IPS DF 19.7 (cell line): ENCODE measurements around the gene GABRG3.

Source experiments
- DNase-seq: peaks from one replicate; pipeline ENCODE4 v3.0.0-alpha.2; 2013; ENCODE audit warnings: low read depth, low spot score

The GABRG3 gene

GRCh38 chr15:27238707-27239423, 267.9 kb downstream of the GABRG3 start:
- DNase-seq = no peak

- DNase-seq = no peak
Measured at GRCh38 chr15:27241943-27242342, 271.0 kb downstream of the GABRG3 start.

- DNase-seq = no peak
Measured at GRCh38 chr15:27244047-27244446, 273.1 kb downstream of the GABRG3 start.

GRCh38 chr15:27248251-27248650, 277.3 kb downstream of the GABRG3 start:
- DNase-seq = no peak

DNA sequence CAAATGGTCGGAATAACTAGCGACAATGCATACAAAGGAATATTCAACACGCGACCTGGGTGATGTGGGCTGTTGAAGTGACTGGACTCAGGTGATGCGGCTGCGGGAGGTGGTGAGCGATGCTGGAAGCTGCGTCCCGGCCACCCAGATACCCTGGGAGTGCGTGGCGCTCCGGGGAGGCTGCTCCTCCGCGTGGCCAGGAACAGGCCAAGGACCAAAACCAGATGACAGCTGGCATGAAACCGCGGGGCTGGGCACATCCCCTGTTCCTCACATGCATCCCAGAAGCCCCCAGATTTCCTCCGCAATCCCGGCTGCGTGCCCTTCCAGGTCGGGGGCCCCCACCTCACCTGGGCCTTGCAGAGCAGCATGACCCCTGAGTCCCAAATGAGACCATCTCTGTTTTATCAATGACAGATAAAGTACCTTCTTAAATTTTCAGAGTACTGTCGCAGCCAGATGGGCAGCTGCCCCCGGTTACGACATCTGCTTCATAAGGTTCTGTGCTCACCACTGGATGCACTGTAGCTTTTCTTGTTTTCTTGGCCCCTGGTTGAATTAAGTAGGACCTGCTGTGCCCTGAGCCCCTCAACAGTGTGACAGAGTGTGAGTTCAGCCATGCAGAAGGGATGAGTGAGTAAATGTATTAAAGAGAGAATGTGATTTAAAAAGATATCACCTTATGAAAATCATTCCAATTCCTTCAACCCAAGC, 278.2 kb downstream of the GABRG3 start:
- no peak for DNase-seq

DNA sequence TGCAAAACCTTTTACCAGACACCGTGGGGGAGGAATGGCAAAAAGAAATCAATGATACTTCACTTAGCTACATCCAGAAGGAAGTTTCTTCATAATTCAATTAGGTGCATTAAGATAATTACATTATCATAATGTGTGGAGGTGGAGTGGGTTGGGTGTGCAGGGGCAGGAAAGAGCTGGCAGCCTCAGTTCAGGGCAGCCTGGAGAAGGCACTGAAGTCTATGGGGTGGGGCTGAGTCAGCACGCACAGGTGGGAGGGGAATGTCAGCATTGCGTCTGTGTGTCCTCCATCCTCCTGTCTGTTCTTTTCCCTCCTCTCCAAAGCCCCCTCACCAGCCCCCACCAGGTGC, 278.8 kb downstream of the GABRG3 start:
- no peak for DNase-seq

GRCh38 chr15:27250223-27250622, 279.2 kb downstream of the GABRG3 start:
- no peak for DNase-seq

DNA sequence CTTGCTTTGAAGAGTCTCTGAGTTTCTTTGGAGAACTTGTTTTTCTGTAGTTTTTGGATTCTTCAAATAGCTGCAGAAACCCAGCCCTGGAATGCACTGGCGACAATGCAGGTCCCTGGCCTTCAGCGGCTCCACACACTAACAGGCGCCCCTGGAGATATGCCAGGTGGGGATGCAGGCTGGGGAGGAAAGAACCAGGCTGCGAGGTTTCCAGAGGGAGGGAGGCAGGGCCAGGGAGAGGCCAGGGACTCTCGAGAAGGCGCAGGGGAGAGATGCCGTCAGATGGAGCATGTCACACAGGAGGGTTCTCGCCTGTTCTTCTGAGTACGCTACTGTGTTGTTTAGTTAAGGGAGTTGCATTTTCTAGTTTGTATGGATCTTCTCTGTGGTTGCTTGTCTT, 283.1 kb downstream of the GABRG3 start:
- DNase-seq = no peak

DNA sequence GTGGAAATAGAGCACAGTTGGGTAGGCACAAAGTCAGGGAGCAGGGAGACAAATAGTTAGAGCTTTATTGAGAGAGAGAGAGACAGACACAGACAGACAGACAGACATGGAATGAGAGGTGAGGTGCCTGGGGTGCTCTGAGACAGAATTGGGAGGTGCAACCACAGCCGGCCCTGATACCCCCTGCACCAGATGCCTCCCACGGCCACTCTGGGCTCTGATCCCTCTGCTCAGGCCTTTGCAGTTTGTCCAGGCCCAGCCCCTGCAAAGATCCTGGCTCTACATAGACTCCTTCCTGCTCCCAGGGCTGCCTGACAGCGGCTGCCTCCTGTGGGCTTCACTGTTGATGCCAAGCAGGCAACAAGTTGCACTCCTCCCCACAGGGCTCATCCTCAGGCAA, 283.8 kb downstream of the GABRG3 start:
- DNase-seq = no peak

DNA sequence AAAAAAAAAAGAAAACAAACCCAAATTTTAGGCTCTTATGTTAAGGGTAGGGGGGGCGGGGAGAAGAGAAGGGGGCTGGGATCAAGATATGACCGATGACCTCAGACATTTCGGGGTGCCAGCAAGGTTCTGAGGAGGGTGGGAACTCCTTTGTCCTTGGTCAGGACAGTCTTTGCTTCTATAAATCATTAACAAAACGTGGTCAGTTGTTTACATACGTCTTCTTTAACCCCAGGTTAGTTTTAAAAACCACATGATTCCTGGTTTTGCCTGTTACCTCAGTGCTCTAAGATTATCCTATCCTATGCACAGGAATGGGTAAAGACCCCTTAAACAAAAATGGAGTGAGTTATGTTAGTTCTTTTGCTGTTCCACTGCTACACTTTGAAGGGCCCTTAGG, 285.5 kb downstream of the GABRG3 start:
- no peak for DNase-seq

DNA sequence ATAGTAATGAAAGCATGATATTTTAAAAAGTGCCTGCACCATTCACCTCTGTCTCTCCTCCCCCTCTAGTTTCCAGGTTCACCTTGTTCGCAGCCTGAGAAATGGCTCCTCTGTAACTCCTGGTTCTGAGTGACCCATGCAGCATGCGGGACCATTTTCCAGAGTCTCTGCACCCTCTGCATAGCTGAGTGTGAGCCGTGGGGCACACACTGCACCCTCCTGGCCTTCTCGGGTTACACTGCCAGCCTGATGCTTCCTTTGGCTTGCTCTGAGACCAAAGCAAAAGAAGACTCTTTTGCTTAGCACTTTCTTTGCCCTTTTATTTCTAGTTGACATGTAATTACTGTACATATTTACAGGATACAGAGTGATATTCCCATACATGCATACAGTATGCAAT, 287.3 kb downstream of the GABRG3 start:
- no peak for DNase-seq

DNA sequence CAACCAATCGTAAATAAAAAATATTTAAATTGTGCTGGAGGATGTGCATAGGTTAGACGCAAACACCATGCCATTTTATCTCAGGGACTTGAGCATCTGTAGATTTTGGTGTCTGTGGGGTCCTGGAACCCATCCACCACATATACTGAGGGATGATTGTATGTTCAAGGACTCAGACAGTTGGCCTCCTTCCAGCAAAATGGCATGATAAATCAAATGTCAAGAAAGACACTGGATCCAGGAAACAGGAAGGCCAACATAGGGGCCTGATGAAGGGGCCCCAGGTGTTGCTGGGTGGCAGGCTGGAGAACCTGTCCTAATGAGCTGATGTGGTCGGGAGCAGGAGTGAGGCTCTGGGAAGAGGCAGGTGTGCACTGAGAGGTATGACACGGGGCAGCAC, 289.5 kb downstream of the GABRG3 start:
- no peak for DNase-seq

DNA sequence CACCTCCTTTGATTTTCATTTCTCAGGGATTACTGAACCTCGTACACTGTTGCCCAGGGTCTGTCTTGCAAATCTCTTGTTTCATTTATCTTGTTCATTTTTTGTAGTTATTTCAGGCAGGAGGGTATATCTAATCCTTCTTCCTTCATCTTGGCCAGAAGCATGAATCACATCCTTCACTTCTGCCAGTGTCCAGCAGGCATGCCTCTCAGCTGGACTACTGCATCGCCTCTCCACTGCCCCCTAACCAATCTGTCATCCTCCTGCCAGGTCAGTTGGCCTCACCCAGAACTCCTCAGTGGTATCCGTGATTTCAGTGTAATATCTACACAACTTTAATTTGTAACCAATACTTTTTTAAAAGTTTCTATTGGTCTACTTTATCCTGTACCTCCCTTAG, 297.9 kb downstream of the GABRG3 start:
- DNase-seq = no peak

GRCh38 chr15:27271258-27271657, 300.3 kb downstream of the GABRG3 start:
- no peak for DNase-seq

GRCh38 chr15:27272427-27272826, 301.4 kb downstream of the GABRG3 start:
- no peak for DNase-seq

DNA sequence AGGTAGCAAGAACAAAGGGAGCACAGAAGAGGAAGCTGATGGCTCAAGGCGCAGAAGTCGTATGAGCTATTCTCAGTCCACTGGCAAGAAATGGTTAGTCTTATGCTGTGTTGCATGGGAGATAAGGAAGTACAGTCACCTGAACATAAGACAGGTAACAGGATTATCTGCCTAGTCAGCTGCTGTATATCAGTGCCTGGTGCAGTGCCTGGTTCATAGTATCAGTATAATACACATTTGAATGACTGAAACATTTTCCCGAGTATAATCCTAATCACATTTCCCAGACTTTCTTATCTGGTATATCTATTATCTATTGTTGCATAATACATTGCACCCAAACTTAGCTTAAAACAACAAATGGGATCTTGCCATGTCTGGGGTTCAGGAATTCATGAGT, 302.5 kb downstream of the GABRG3 start:
- DNase-seq = no peak

DNA sequence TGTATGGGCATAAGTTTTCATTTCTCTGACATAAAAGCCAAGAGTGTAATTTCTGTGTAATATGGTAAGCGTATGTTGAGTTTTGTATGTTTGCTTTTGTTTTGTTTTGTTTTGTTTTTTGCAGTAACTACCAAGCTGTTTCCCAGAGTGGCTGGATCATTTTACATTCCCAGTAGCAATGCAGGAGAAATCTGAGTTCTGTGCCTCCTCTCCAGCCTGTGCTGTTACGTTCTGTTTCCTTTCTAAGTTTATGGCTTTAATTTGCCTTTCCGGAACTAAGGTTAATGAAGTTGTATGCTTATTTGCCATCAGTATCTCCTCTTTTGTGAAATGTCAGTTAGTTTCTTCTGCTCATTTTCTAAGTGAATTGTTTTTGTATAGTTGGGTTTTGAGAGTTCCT, 307.8 kb downstream of the GABRG3 start:
- DNase-seq = no peak

DNA sequence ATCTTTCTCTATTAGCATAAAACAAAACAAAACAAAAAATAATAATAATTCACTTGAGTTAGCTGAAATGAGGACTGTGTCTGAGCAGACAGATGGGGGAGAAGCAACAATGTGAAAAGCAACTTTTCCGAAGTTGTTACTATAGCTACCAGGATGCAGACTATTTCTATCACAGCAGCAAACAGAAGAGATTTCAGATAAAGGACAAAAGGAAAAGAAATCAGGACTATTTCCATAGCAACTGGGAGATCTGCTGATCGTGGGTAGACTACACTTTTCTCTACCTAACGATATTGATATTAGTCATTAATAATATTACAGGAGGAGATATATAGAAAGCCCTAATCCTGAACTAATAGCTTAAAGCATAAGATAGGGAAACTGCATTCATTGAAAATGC, 321.7 kb downstream of the GABRG3 start:
- DNase-seq = no peak

GRCh38 chr15:27293607-27294006, 322.6 kb downstream of the GABRG3 start:
- no peak for DNase-seq

GRCh38 chr15:27317736-27318135, 346.8 kb downstream of the GABRG3 start:
- no peak for DNase-seq

- DNase-seq = no peak
Measured at GRCh38 chr15:27323801-27324200, 352.8 kb downstream of the GABRG3 start.

DNA sequence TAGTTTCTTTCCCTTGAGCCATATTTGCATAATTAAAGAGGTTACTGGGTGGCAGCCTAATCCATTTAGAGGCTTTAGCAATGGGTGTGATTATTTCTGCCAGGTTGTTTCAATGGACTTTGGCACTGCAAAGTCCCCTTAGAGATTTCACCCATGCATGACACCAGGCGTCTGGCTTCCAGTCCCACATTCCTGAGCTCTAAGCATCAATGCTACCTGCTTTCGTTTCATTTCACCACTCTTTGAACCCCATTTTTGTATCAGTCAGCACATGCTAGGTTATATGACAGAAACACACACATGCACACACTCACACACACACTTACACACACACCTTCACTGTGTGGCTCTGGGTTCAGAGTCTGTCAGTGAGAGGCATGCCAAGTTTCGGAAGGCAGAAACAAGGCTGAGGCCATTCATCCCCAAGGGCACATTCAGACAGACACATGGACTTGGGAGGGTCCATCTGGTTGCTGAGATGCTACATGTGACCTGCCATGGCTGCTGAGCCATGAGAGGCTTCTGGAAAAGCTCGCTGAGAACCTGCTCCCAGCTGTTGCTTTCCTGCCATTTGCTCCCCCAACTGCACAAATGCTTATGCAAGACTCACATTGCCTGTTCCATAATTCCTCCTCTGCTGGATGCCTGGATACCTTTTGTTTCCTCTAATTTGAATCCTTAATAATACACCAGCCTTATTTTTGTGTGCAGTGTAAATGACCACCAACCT, 354.1 kb downstream of the GABRG3 start:
- DNase-seq = no peak

GRCh38 chr15:27327467-27328025, 356.6 kb downstream of the GABRG3 start:
- DNase-seq = no peak
